Activated naive CD8-positive, alpha-beta T cell treated with anti-CD3 and anti-CD28 coated beads, Interleukin-2, amount 10 ng/mL, durations not matched to agents 7 days and 5 days (primary cell): Measurements from ENCODE around the gene MYH7B. TPM values are rescaled to one million over a fixed set of nuclear protein-coding genes. Genes with fewer than 3 reads are reported as not detected.
A peak's percentile ranks its signal among the peaks of the same experiment; 100 is the strongest.

Source experiments
- ATAC-seq: fragments of 150-1000 bp; cut with Tn5 transposase; one replicate; pipeline ENCODE4 v1.10.0; 2021; ENCODE audit warnings: low read depth, moderate library complexity
- POLR2A ChIA-PET: fragments of 350-600 bp; sonication (Branson Sonifier 250); formaldehyde crosslinking; loops from one replicate; lab custom pipeline; 2021; ENCODE audit warnings: antibody characterized with exemption; lab: Charles Lee
- DNase-seq: peaks from one replicate; pipeline ENCODE4 v3.0.0; 2021
- H3K27ac Mint-ChIP-seq: one replicate; pipeline ENCODE4 v1.8.0; 2022; ENCODE audit warnings: mild to moderate bottlenecking, mixed read lengths
- H3K27me3 Mint-ChIP-seq: one replicate; pipeline ENCODE4 v1.8.0; 2022; ENCODE audit warnings: mild to moderate bottlenecking, moderate library complexity, mixed read lengths
- H3K36me3 Mint-ChIP-seq: one replicate; pipeline ENCODE4 v1.8.0; 2021; ENCODE audit warnings: mild to moderate bottlenecking, mixed read lengths
- H3K4me1 Mint-ChIP-seq: one replicate; pipeline ENCODE4 v1.8.0; 2021; ENCODE audit warnings: mixed read lengths
- H3K4me3 Mint-ChIP-seq: one replicate; pipeline ENCODE4 v1.8.0; 2022; ENCODE audit warnings: mild to moderate bottlenecking, moderate library complexity, mixed read lengths
- H3K9me3 Mint-ChIP-seq: one replicate; pipeline ENCODE4 v1.8.0; 2021; ENCODE audit warnings: mixed read lengths
- total RNA-seq, 2 experiments: library from RNA; stranded (reverse); gene quantifications; one replicate each; pipeline ENCODE4 v1.2.3, GENCODE V29; 2021

Gene MYH7B
- total RNA-seq, 2 experiments from 2014 or later: 0.20 to 0.55 TPM

DNA sequence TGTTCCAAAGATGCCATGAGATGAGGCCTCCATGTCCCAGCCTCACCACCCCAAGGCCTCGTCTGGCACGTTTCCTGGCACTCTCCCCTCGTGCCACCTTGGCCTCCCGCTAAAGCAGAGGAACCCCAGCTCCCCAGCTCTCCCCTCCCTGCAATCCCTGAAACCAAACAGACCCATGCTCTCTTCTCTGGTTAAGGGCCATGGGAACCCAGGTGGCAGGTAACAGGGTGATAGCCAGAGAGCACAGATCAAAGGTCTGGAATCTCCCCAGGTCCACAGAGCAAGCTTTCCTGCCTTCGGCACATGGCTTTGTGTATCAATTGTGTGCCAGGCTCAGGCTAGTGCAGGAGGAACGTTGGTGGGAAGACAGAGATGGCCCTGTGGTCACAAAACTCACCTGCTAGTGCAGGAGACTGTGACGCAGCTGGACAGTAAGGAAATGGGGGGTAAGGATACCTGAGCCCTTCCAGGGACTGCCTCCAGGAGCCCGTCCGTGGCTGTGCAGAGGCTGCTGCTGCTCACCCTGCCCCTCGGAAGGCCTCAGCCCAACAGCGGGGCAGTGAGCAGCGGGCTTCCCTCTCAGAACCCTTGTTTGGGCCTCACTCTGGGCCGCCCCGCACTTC is 39.0 kb downstream of the MYH7B start:
- Mint-ChIP-seq H3K9me3 (no peaks in the 10 kb centered on the region), H3K36me3 (peaks cover 12% of the 10 kb centered on the region), H3K4me3 (no peak overlapping the region), H3K27ac (no peak overlapping the region), H3K4me1 (peaks cover 4% of the 10 kb centered on the region), H3K27me3 (no peaks in the 10 kb centered on the region)
- POLR2A ChIA-PET: no interaction called here
- ATAC-seq (no peak), DNase-seq (no peak)

DNA sequence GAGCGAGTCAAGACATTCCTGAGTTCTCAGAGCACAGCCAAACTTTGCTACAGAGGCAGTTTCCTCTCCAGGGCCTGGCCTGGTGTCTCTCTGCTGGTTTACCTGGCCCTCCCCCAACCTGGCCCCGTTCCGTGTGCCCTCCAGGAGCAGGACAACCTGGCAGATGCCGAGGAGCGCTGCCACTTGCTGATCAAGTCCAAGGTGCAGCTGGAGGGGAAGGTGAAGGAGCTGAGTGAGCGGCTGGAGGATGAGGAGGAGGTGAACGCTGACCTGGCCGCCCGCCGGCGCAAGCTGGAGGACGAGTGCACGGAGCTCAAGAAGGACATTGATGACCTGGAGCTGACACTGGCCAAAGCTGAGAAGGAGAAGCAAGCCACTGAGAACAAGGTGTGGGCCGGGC is 39.5 kb downstream of the MYH7B start:
- H3K27me3 Mint-ChIP-seq: no peaks in the 10 kb centered on the region
- DNase-seq: no peak
- no peak for ATAC-seq
- peaks cover 12% of the 10 kb centered on the region for H3K36me3 Mint-ChIP-seq
- peaks cover 4% of the 10 kb centered on the region for H3K4me1 Mint-ChIP-seq
- H3K4me3 Mint-ChIP-seq: no peak overlapping the region
- no peaks in the 10 kb centered on the region for H3K9me3 Mint-ChIP-seq
- POLR2A ChIA-PET: no interaction called here
- H3K27ac Mint-ChIP-seq: no peak overlapping the region

DNA sequence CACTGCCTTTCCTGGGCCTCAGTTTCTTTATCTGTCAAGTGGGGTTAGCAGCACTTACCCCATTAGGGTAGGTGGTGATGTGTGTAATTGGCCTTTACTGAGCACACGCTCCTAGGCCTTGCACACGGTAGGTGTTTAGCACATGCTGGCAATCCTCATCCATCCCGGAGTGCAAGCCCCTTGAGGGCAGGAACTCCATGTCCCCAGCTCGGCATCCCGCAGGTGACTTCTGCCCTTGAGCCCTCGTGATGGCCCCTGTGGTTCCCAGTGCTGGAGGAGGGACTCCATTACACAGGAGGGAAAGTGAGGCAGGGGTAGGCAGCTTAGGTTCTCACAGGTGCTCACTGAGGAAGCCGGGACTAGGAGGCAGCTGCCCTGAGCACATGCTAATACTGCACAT is 40.0 kb downstream of the MYH7B start:
- Mint-ChIP-seq H3K9me3 (no peaks in the 10 kb centered on the region), H3K36me3 (peaks cover 12% of the 10 kb centered on the region), H3K27me3 (no peaks in the 10 kb centered on the region), H3K27ac (no peak overlapping the region), H3K4me1 (peaks cover 4% of the 10 kb centered on the region), H3K4me3 (no peak overlapping the region)
- POLR2A ChIA-PET: no interaction called here
- ATAC-seq: no peak
- no peak for DNase-seq

DNA sequence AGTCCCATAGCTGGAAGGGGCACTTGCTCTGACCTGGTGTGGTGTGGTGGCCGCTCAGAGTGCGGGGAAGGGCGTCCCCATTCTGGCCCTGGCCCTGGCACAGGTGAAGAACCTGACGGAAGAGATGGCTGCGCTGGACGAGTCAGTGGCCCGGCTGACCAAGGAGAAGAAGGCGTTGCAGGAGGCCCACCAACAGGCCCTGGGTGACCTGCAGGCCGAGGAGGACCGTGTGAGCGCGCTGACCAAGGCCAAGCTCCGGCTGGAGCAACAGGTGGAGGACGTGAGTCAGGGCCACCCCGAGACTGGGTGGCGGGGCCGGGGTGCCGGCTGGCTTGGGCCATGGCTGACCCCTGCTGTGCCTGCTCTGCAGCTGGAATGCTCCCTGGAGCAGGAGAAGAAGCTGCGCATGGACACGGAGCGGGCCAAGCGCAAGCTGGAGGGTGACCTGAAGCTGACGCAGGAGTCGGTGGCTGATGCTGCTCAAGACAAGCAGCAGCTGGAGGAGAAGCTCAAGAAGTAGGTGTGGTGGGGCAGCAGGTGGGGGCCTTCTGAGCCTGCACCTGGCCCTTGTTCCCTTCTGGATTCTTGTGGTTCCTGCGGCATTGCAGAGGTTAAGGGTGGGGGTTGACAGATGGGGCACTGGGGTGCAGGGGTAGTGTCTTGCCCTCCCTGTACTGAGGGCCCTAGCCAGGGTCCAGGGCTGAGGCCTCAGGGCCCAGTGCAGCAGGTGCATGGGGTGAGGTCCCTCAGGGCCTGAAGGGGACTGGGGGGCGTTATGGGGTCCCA is 40.8 kb downstream of the MYH7B start:
- H3K27me3 Mint-ChIP-seq: no peaks in the 10 kb centered on the region
- no peak overlapping the region for H3K27ac Mint-ChIP-seq
- DNase-seq (no peak), ATAC-seq (no peak)
- H3K4me1 Mint-ChIP-seq: peaks cover 4% of the 10 kb centered on the region
- no peak overlapping the region for H3K4me3 Mint-ChIP-seq
- H3K9me3 Mint-ChIP-seq: no peaks in the 10 kb centered on the region
- H3K36me3 Mint-ChIP-seq: peaks cover 13% of the 10 kb centered on the region
- POLR2A ChIA-PET: no interaction called here

DNA sequence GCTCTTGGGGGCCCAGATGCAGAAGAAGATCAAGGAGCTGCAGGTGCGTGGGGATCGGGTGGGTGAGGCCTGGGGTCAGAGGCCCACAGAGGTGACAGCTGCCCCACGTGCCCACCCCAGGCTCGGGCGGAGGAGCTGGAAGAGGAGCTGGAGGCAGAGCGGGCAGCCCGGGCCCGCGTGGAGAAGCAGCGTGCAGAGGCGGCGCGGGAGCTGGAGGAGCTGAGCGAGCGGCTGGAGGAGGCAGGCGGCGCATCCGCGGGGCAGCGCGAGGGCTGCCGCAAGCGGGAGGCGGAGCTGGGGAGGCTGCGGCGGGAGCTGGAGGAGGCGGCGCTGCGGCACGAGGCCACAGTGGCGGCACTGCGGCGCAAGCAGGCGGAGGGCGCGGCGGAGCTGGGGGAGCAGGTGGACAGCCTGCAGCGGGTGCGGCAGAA is 41.5 kb downstream of the MYH7B start:
- H3K4me1 Mint-ChIP-seq: peaks cover 4% of the 10 kb centered on the region
- DNase-seq: no peak
- peaks cover 13% of the 10 kb centered on the region for H3K36me3 Mint-ChIP-seq
- POLR2A ChIA-PET: no interaction called here
- no peaks in the 10 kb centered on the region for H3K9me3 Mint-ChIP-seq
- no peaks in the 10 kb centered on the region for H3K27me3 Mint-ChIP-seq
- ATAC-seq: no peak
- H3K27ac Mint-ChIP-seq: no peak overlapping the region
- no peak overlapping the region for H3K4me3 Mint-ChIP-seq

DNA sequence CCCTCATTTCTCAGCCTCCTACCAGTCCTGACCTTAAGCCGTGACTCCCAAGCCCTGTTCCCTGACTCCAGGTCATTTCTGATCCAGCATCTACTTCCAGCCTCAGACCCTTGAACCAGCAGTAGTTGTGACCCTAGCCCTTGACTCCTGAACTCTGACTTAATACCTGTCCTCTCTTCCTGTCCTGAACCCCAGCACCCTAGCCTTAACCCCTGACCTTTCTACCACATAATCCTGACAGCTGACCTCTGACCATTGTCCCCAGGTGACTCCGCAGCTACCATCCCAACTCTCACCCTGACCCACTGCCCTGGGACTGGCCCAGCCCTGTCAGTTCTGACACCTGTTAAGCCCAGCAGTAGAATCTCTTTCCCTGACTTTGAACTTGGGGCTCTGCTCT is 42.1 kb downstream of the MYH7B start:
- peak overlapping the region; percentile 62 for H3K27ac Mint-ChIP-seq
- no peak overlapping the region for H3K4me3 Mint-ChIP-seq
- no peak for DNase-seq
- POLR2A ChIA-PET: interaction anchor here (1.0 kb wide), 1 partner anchor 9 kb away, joined by 3 read pairs; no protein-coding TSS in a partner anchor
- H3K27me3 Mint-ChIP-seq: no peaks in the 10 kb centered on the region
- H3K36me3 Mint-ChIP-seq: peaks cover 13% of the 10 kb centered on the region
- H3K9me3 Mint-ChIP-seq: no peaks in the 10 kb centered on the region
- ATAC-seq: no peak
- peaks cover 4% of the 10 kb centered on the region for H3K4me1 Mint-ChIP-seq

DNA sequence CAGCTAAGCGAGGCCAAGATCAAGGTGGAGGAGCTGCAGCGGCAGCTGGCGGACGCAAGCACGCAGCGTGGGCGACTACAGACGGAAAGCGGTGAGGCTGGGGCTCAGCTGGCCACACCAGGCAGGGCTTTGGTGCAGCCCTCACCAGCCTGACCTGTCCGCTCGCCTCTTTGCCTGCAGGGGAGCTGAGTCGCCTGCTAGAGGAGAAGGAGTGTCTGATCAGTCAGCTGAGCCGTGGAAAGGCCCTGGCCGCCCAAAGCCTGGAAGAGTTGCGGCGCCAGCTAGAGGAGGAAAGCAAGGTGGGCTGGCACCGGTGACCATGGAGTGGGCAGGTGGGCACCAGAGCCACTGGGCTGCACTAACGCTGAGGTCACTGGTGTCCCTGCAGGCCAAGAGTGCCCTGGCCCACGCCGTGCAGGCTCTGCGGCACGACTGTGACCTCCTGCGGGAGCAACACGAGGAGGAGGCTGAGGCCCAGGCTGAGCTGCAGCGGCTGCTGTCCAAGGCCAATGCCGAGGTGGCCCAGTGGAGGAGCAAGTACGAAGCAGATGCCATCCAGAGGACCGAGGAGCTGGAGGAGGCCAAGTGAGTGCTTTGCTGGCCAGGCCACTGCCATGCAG is 42.8 kb downstream of the MYH7B start:
- H3K27me3 Mint-ChIP-seq: no peaks in the 10 kb centered on the region
- no peak for DNase-seq
- no peak overlapping the region for H3K4me3 Mint-ChIP-seq
- POLR2A ChIA-PET: interaction anchor here (1.0 kb wide), 1 partner anchor 9 kb away, joined by 3 read pairs; no protein-coding TSS in a partner anchor
- H3K27ac Mint-ChIP-seq: no peak overlapping the region
- H3K4me1 Mint-ChIP-seq: peaks cover 4% of the 10 kb centered on the region
- no peak for ATAC-seq
- no peaks in the 10 kb centered on the region for H3K9me3 Mint-ChIP-seq
- peaks cover 13% of the 10 kb centered on the region for H3K36me3 Mint-ChIP-seq

DNA sequence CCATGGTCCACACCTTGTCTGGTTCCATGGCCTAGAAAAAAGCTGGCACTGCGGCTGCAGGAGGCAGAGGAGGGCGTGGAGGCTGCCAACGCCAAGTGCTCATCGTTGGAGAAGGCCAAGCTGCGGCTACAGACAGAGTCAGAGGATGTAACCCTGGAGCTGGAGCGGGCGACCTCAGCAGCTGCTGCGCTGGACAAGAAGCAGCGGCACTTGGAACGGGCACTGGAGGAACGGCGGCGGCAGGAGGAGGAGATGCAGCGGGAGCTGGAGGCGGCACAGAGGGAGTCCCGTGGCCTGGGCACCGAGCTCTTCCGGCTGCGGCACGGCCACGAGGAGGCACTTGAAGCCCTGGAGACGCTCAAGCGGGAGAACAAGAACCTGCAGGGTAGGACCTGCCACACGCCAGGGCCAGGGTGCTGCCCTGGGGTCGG is 43.4 kb downstream of the MYH7B start:
- Mint-ChIP-seq H3K9me3 (no peaks in the 10 kb centered on the region), H3K36me3 (peaks cover 13% of the 10 kb centered on the region), H3K4me1 (peaks cover 4% of the 10 kb centered on the region), H3K27ac (no peak overlapping the region), H3K4me3 (no peak overlapping the region), H3K27me3 (no peaks in the 10 kb centered on the region)
- POLR2A ChIA-PET: no interaction called here
- no peak for DNase-seq
- no peak for ATAC-seq

DNA sequence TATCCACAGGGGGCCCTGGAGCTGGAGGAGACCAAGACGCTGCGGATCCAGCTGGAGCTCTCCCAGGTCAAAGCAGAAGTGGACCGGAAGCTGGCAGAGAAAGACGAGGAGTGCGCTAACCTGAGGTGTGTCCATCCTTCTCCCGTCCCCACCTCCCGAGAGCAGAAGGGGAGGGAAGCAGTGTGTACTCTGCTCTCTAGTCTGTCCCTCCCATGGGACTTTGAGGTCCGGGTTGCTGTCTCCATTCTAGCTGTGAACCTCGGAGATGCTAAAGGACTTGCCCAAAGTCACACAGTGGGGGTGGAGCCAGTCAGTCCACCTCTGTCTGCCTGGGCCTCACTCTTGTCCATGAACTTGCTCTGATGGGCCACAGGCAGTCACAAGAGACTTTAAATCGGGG is 44.1 kb downstream of the MYH7B start:
- H3K36me3 Mint-ChIP-seq: peaks cover 15% of the 10 kb centered on the region
- H3K27me3 Mint-ChIP-seq: no peaks in the 10 kb centered on the region
- no peak for ATAC-seq
- no peak overlapping the region for H3K27ac Mint-ChIP-seq
- no peak for DNase-seq
- peaks cover 4% of the 10 kb centered on the region for H3K4me1 Mint-ChIP-seq
- no peak overlapping the region for H3K4me3 Mint-ChIP-seq
- POLR2A ChIA-PET: no interaction called here
- no peaks in the 10 kb centered on the region for H3K9me3 Mint-ChIP-seq

DNA sequence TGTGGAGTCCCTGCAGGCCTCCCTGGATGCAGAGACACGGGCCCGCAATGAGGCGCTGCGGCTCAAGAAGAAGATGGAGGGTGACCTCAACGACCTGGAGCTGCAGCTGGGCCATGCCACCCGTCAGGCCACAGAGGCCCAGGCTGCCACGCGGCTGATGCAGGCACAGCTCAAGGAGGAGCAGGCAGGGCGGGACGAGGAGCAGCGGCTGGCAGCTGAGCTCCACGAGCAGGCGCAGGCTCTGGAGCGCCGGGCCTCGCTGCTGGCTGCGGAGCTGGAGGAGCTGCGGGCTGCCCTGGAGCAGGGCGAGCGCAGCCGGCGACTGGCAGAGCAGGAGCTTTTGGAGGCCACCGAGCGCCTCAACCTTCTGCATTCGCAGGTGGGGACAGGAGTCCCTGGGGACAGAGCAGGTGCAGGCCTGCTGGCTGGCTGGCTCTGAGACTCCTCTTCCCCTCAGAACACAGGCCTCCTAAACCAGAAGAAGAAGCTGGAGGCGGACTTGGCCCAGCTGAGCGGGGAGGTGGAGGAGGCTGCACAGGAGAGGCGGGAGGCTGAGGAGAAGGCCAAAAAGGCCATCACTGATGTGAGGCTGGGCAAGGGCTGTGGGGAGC is 44.7 kb downstream of the MYH7B start:
- no peak for DNase-seq
- POLR2A ChIA-PET: interaction anchor here (1.1 kb wide), 1 partner anchor 126 kb away, joined by 3 read pairs; no protein-coding TSS in a partner anchor
- Mint-ChIP-seq H3K27ac (no peak overlapping the region), H3K4me3 (no peak overlapping the region), H3K36me3 (peaks cover 15% of the 10 kb centered on the region), H3K4me1 (peaks cover 4% of the 10 kb centered on the region), H3K27me3 (no peaks in the 10 kb centered on the region), H3K9me3 (no peaks in the 10 kb centered on the region)
- ATAC-seq: no peak

DNA sequence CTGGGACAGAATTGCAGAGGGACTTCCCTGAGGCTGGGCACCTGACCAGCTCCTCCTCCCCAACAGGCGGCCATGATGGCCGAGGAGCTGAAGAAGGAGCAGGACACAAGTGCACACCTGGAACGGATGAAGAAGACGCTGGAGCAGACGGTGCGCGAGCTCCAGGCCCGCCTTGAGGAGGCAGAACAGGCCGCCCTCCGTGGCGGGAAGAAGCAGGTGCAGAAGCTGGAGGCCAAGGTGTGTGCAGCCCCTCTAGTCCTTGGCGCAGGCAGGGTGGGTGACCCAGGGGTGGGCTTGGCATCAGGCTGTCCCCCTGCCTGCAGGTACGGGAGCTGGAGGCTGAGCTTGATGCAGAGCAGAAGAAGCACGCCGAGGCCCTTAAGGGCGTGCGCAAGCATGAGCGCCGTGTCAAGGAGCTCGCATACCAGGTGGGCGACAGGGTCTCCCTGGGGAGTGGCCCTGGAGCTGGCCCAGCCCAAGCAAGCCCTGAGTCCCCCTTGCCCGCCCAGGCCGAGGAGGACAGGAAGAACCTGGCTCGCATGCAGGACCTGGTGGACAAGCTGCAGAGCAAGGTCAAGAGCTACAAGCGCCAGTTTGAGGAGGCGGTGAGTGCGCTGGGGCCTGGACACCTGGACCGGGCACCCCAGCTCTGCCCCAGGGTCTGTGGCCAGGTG is 45.4 kb downstream of the MYH7B start:
- Mint-ChIP-seq H3K36me3 (peaks cover 15% of the 10 kb centered on the region), H3K4me3 (no peak overlapping the region), H3K9me3 (no peaks in the 10 kb centered on the region), H3K27ac (no peak overlapping the region), H3K4me1 (peaks cover 4% of the 10 kb centered on the region), H3K27me3 (no peaks in the 10 kb centered on the region)
- POLR2A ChIA-PET: interaction anchor here (1.1 kb wide), 1 partner anchor 127 kb away, joined by 3 read pairs; no protein-coding TSS in a partner anchor
- DNase-seq (no peak), ATAC-seq (no peak)

DNA sequence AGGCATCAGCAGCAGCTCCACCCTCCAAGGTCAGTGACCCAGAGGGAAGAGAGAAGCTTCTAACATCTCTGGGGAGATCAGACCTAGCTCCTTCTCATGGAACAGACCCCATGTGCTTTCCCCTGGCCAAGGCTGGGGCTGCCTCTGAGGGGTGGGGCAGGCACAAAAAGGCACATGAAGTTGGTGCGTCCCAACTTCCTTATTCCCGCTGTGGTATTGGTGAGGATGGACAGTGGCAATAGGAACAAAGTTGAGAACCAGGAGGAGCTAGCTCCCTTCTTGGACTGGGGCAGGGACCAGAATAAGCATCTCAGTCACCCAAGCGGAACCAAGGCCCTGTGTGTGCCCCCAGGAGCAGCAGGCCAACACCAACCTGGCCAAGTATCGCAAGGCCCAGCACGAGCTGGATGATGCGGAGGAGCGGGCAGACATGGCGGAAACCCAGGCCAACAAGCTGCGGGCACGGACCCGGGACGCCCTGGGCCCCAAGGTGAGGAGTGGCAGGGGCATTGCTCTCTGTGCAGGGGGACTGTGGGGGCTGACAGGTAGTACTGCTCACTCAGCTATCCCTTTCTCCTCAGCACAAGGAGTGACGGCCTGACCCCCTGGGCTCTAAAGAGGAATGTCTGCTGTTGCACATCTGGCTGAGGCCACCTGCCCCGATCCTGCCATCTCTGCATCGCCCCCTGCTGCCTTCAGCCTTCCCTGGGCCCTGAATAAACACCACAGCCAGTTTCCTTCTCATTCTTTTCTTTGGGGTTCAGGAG is 46.1 kb downstream of the MYH7B start:
- no peak for DNase-seq
- POLR2A ChIA-PET: interaction anchor here (1.1 kb wide), 1 partner anchor 128 kb away, joined by 3 read pairs; no protein-coding TSS in a partner anchor
- Mint-ChIP-seq H3K36me3 (peaks cover 15% of the 10 kb centered on the region), H3K9me3 (no peaks in the 10 kb centered on the region), H3K4me3 (no peak overlapping the region), H3K27me3 (no peaks in the 10 kb centered on the region), H3K27ac (no peak overlapping the region), H3K4me1 (peaks cover 4% of the 10 kb centered on the region)
- ATAC-seq: no peak
